ENCODE measurements around the gene TBX1.

Gene TBX1

GRCh38 chr22:19772422-19772672 is 11.8 kb downstream of the TBX1 start:
- Histone ChIP-seq H3K27me3 (ENCODE audit: insufficient read depth, low read length, poor library complexity) (no peaks in the 10 kb centered on the region), H3K79me2 (ENCODE audit: insufficient read depth, low read length) (peaks cover 52% of the 10 kb centered on the region), H2AFZ (ENCODE audit: low read depth, low read length) (no peak overlapping the region), H3K4me1 (ENCODE audit: insufficient read depth, low read length) (peaks cover 9% of the 10 kb centered on the region), H3K36me3 (ENCODE audit: insufficient read depth, low read length) (no peaks in the 10 kb centered on the region), H3K9ac (ENCODE audit: low read depth, low read length) (no peak overlapping the region), H3K4me2 (ENCODE audit: insufficient read depth, low read length) (no peak overlapping the region), H4K20me1 (ENCODE audit: insufficient read depth, low read length) (peaks cover 49% of the 10 kb centered on the region), H3K27ac (ENCODE audit: low read length) (no peak overlapping the region), H3K4me3 (ENCODE audit: low read depth in 1 of 2, low read length in 2 of 2) (no peak overlapping the region), H3K9me3 (ENCODE audit: insufficient read depth, low read length, severe bottlenecking) (no peaks in the 10 kb centered on the region)
- ATAC-seq (ENCODE audit: insufficient read depth, low read depth), result no peak
- no peak for DNase-seq
- TF ChIP-seq CTCF (IDR thresholded peaks at IDR 0.05; ENCODE audit: borderline replicate concordance, extremely low read depth, low read length, poor library complexity, severe bottlenecking) (no peak), EZH2 (IDR thresholded peaks at IDR 0.05; ENCODE audit: borderline replicate concordance, low read depth, low read length, severe bottlenecking) (no peak)

GRCh38 chr22:19772673-19773469 is 12.3 kb downstream of the TBX1 start:
- Histone ChIP-seq H3K79me2 (ENCODE audit: insufficient read depth, low read length) (peaks cover 47% of the 10 kb centered on the region), H3K4me2 (ENCODE audit: insufficient read depth, low read length) (no peak overlapping the region), H3K9me3 (ENCODE audit: insufficient read depth, low read length, severe bottlenecking) (no peaks in the 10 kb centered on the region), H2AFZ (ENCODE audit: low read depth, low read length) (no peak overlapping the region), H3K27ac (ENCODE audit: low read length) (no peak overlapping the region), H3K36me3 (ENCODE audit: insufficient read depth, low read length) (no peaks in the 10 kb centered on the region), H3K27me3 (ENCODE audit: insufficient read depth, low read length, poor library complexity) (no peaks in the 10 kb centered on the region), H3K4me3 (ENCODE audit: low read depth in 1 of 2, low read length in 2 of 2) (no peak overlapping the region), H3K9ac (ENCODE audit: low read depth, low read length) (no peak overlapping the region), H4K20me1 (ENCODE audit: insufficient read depth, low read length) (peaks cover 49% of the 10 kb centered on the region), H3K4me1 (ENCODE audit: insufficient read depth, low read length) (peaks cover 4% of the 10 kb centered on the region; the same call in 1 of the 2 replicates)
- no peak for TF ChIP-seq CTCF (IDR thresholded peaks at IDR 0.05; ENCODE audit: borderline replicate concordance, extremely low read depth, low read length, poor library complexity, severe bottlenecking)
- TF ChIP-seq EZH2 (IDR thresholded peaks at IDR 0.05; ENCODE audit: borderline replicate concordance, low read depth, low read length, severe bottlenecking), result no peak
- ATAC-seq (ENCODE audit: insufficient read depth, low read depth), result no peak
- no peak for DNase-seq

- H3K27me3 ChIP-seq (ENCODE audit: insufficient read depth, low read length, poor library complexity), result no peaks in the 10 kb centered on the region
- H3K27ac ChIP-seq (ENCODE audit: low read length), result no peak overlapping the region
- H3K4me1 ChIP-seq (ENCODE audit: insufficient read depth, low read length), result peaks cover 4% of the 10 kb centered on the region; the same call in 1 of the 2 replicates
- no peaks in the 10 kb centered on the region for H3K36me3 ChIP-seq (ENCODE audit: insufficient read depth, low read length)
- H3K9me3 ChIP-seq (ENCODE audit: insufficient read depth, low read length, severe bottlenecking), result no peaks in the 10 kb centered on the region
- DNase-seq (no peak), ATAC-seq (ENCODE audit: insufficient read depth, low read depth) (no peak)
- peaks cover 44% of the 10 kb centered on the region for H3K79me2 ChIP-seq (ENCODE audit: insufficient read depth, low read length)
- no peak overlapping the region for H3K4me3 ChIP-seq (ENCODE audit: low read depth in 1 of 2, low read length in 2 of 2)
- TF ChIP-seq EZH2 (IDR thresholded peaks at IDR 0.05; ENCODE audit: borderline replicate concordance, low read depth, low read length, severe bottlenecking), result no peak
- TF ChIP-seq CTCF (IDR thresholded peaks at IDR 0.05; ENCODE audit: borderline replicate concordance, extremely low read depth, low read length, poor library complexity, severe bottlenecking), result no peak
- no peak overlapping the region for H3K9ac ChIP-seq (ENCODE audit: low read depth, low read length)
- H2AFZ ChIP-seq (ENCODE audit: low read depth, low read length), result no peak overlapping the region
- no peak overlapping the region for H3K4me2 ChIP-seq (ENCODE audit: insufficient read depth, low read length)
- H4K20me1 ChIP-seq (ENCODE audit: insufficient read depth, low read length), result peaks cover 46% of the 10 kb centered on the region
Measured at GRCh38 chr22:19773470-19774040, 13.0 kb downstream of the TBX1 start.

Measured in DND-41 (cell line).